Measurements from ENCODE around the gene PTP4A2.
"Not testable (repeated sequence)": the region's sequence is repeated elsewhere in the genome, so short reads cannot be mapped to it uniquely, and the experiment has no call there.

The PTP4A2 gene

GRCh38 chr1:31931593-31932225, 6.5 kb downstream of the PTP4A2 start:
- peak overlapping the region; percentile 63 for H3K4me2 ChIP-seq (ENCODE audit: low read length)
- H3K27me3 ChIP-seq (ENCODE audit: control insufficient read depth, insufficient read depth, low read length) = no peaks in the 10 kb centered on the region
- H3K9ac ChIP-seq (ENCODE audit: low read depth, low read length) = peak overlapping the region; percentile 49
- peaks cover 69% of the 10 kb centered on the region for H3K4me1 ChIP-seq (ENCODE audit: control insufficient read depth, insufficient read depth, low read length)
- no peaks in the 10 kb centered on the region for H3K9me3 ChIP-seq (replicated peaks; ENCODE audit: low read length)
- H3K36me3 ChIP-seq (ENCODE audit: insufficient read depth, low read length) = no peaks in the 10 kb centered on the region
- H3K4me3 ChIP-seq (ENCODE audit: low read length) = peak overlapping the region; percentile 33

GRCh38 chr1:31930836-31931592, 7.2 kb downstream of the PTP4A2 start:
- peak overlapping the region; percentile 4 for H3K9ac ChIP-seq (ENCODE audit: low read depth, low read length)
- no peaks in the 10 kb centered on the region for H3K27me3 ChIP-seq (ENCODE audit: control insufficient read depth, insufficient read depth, low read length)
- H3K9me3 ChIP-seq (replicated peaks; ENCODE audit: low read length) = no peaks in the 10 kb centered on the region
- H3K4me3 ChIP-seq (ENCODE audit: low read length) = peak overlapping the region; percentile 40
- H3K4me1 ChIP-seq (ENCODE audit: control insufficient read depth, insufficient read depth, low read length) = peaks cover 68% of the 10 kb centered on the region
- peak overlapping the region; percentile 63 for H3K4me2 ChIP-seq (ENCODE audit: low read length)
- no peaks in the 10 kb centered on the region for H3K36me3 ChIP-seq (ENCODE audit: insufficient read depth, low read length)

DNA sequence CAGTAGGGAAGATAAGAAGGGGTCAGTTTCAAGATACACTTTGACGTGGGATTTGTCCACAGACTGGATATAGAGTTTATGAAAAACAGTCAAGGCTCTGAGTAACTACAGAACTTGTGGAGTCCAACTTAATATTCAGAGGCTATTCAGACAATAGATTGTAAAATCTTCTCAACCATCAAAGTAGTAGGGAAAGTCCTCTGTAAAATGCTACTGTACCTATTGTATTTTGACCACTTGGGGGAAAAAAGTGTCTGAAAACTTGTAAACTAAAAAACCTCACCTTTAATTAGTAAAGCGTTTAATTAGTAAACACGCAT, 10.5 kb downstream of the PTP4A2 start:
- H3K9ac ChIP-seq (ENCODE audit: low read depth, low read length) = no peak overlapping the region
- H3K4me3 ChIP-seq (ENCODE audit: low read length) = no peak overlapping the region
- H3K36me3 ChIP-seq (ENCODE audit: insufficient read depth, low read length) = no peaks in the 10 kb centered on the region
- H3K4me1 ChIP-seq (ENCODE audit: control insufficient read depth, insufficient read depth, low read length) = peaks cover 56% of the 10 kb centered on the region
- no peaks in the 10 kb centered on the region for H3K9me3 ChIP-seq (replicated peaks; ENCODE audit: low read length)
- no peak overlapping the region for H3K4me2 ChIP-seq (ENCODE audit: low read length)
- H3K27me3 ChIP-seq (ENCODE audit: control insufficient read depth, insufficient read depth, low read length) = no peaks in the 10 kb centered on the region

- peaks cover 50% of the 10 kb centered on the region for H3K4me1 ChIP-seq (ENCODE audit: control insufficient read depth, insufficient read depth, low read length)
- H3K4me2 ChIP-seq (ENCODE audit: low read length) = no peak overlapping the region
- H3K9me3 ChIP-seq (replicated peaks; ENCODE audit: low read length) = no peaks in the 10 kb centered on the region
- H3K9ac ChIP-seq (ENCODE audit: low read depth, low read length) = no peak overlapping the region
- H3K4me3 ChIP-seq (ENCODE audit: low read length) = no peak overlapping the region
- no peaks in the 10 kb centered on the region for H3K27me3 ChIP-seq (ENCODE audit: control insufficient read depth, insufficient read depth, low read length)
- H3K36me3 ChIP-seq (ENCODE audit: insufficient read depth, low read length) = no peaks in the 10 kb centered on the region
Measured at GRCh38 chr1:31926853-31927660, 11.1 kb downstream of the PTP4A2 start.

DNA sequence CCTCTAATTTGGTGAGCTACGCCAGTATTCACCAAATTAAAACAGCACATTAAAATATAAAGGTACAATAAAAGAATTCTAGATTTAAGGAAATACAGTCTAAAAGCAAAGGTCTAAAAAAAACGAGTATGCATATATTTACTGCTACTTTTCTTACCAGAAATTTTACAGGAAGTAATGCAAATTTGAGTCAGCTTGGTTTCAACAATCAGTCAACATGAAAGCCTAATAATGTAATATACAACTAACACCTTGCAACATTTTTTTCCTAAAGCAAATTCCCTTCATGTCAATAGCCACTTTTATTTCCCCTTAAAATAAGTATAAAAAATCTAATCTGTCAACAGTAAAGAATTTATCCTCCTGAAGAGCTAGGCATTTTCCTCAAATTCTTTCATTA, 11.9 kb downstream of the PTP4A2 start:
- Histone ChIP-seq H3K27me3 (ENCODE audit: control insufficient read depth, insufficient read depth, low read length) (no peaks in the 10 kb centered on the region), H3K9ac (ENCODE audit: low read depth, low read length) (no peak overlapping the region), H3K9me3 (replicated peaks; ENCODE audit: low read length) (no peaks in the 10 kb centered on the region), H3K36me3 (ENCODE audit: insufficient read depth, low read length) (no peaks in the 10 kb centered on the region), H3K4me2 (ENCODE audit: low read length) (no peak overlapping the region), H3K4me3 (ENCODE audit: low read length) (no peak overlapping the region), H3K4me1 (ENCODE audit: control insufficient read depth, insufficient read depth, low read length) (peaks cover 47% of the 10 kb centered on the region)

DNA sequence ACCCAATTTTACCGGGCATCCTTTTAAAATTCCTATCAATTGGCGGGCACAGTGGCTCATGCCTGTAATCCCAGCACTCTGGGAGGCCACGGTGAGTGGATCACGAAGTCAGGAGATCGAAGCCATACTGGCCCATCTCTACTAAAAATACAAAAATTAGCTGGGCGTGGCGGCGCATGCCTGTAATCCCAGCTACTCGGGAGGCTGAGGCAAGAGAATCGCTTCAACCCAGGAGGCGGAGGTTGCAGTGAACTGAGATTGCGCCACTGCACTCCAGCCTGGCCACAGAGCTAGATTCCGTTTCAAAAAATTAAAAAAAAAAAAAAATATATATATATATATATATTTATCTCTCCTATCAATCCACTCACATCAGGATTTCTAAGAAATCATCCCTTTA, 12.3 kb downstream of the PTP4A2 start:
- not testable (repeated sequence) for H3K9me3 ChIP-seq (replicated peaks; ENCODE audit: low read length); H3K4me3 ChIP-seq (ENCODE audit: low read length); H3K9ac ChIP-seq (ENCODE audit: low read depth, low read length); H3K4me2 ChIP-seq (ENCODE audit: low read length); H3K27me3 ChIP-seq (ENCODE audit: control insufficient read depth, insufficient read depth, low read length); H3K36me3 ChIP-seq (ENCODE audit: insufficient read depth, low read length)
- H3K4me1 ChIP-seq (ENCODE audit: control insufficient read depth, insufficient read depth, low read length) = peaks cover 45% of the 10 kb centered on the region

GRCh38 chr1:31924839-31925238, 13.3 kb downstream of the PTP4A2 start:
- Histone ChIP-seq H3K36me3 (ENCODE audit: insufficient read depth, low read length) (no peaks in the 10 kb centered on the region), H3K4me3 (ENCODE audit: low read length) (no peak overlapping the region), H3K9me3 (replicated peaks; ENCODE audit: low read length) (no peaks in the 10 kb centered on the region), H3K9ac (ENCODE audit: low read depth, low read length) (no peak overlapping the region), H3K4me1 (ENCODE audit: control insufficient read depth, insufficient read depth, low read length) (peaks cover 40% of the 10 kb centered on the region), H3K27me3 (ENCODE audit: control insufficient read depth, insufficient read depth, low read length) (no peaks in the 10 kb centered on the region), H3K4me2 (ENCODE audit: low read length) (no peak overlapping the region)

DNA sequence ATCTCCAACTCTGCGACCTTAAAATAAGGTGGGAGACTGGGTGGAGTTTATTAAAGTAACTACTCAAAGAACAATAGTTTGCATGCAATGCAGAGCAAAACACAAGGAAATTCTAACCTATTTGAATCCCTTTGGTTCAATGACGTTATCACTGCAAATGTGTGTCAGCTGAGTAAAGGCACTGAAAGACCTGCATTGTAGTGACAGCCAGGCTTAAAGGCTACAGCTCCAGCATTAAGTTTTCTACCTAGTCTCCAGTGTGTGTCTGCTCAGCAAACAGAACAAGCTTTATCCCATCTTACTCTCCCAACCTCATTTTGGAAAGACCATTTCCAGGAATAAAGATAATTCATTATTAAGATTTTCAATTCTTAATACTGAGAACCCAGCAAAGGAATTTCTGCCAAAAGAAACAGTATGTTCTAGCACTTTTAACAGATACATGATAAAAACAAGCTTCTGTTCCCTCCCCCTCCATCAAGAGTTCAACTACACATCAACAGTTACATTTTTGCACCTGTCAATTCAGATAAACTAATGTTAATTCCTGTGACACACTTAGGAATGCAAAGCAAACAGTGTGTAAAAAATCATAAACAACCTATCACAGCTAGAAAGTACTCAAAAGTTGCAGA, 14.2 kb downstream of the PTP4A2 start:
- Histone ChIP-seq H3K27me3 (ENCODE audit: control insufficient read depth, insufficient read depth, low read length) (no peaks in the 10 kb centered on the region), H3K4me1 (ENCODE audit: control insufficient read depth, insufficient read depth, low read length) (peaks cover 40% of the 10 kb centered on the region), H3K4me2 (ENCODE audit: low read length) (no peak overlapping the region), H3K9ac (ENCODE audit: low read depth, low read length) (no peak overlapping the region), H3K36me3 (ENCODE audit: insufficient read depth, low read length) (no peaks in the 10 kb centered on the region), H3K4me3 (ENCODE audit: low read length) (no peak overlapping the region), H3K9me3 (replicated peaks; ENCODE audit: low read length) (no peaks in the 10 kb centered on the region)

DNA sequence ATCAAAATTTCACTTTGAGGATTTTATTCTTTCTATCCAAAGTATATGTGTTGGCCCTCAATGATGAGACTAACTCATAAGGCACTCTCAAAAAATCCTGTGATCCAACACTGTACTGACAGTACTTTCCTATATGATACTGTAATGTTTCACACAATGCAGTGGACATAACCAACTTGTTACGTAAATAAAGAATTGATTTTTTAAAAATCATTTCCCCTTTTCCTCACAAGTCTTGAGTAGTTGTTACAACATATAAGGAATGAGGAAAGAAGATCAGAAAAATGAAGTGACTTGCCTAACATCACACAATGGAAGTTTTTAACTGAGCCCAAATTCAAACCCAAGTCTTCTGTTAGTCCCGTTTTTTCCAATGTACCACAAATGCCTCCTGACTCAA, 17.2 kb downstream of the PTP4A2 start:
- Histone ChIP-seq H3K4me1 (ENCODE audit: control insufficient read depth, insufficient read depth, low read length) (peaks cover 26% of the 10 kb centered on the region), H3K4me3 (ENCODE audit: low read length) (no peak overlapping the region), H3K9ac (ENCODE audit: low read depth, low read length) (no peak overlapping the region), H3K4me2 (ENCODE audit: low read length) (no peak overlapping the region), H3K36me3 (ENCODE audit: insufficient read depth, low read length) (peaks cover 22% of the 10 kb centered on the region), H3K27me3 (ENCODE audit: control insufficient read depth, insufficient read depth, low read length) (no peaks in the 10 kb centered on the region), H3K9me3 (replicated peaks; ENCODE audit: low read length) (no peaks in the 10 kb centered on the region)

DNA sequence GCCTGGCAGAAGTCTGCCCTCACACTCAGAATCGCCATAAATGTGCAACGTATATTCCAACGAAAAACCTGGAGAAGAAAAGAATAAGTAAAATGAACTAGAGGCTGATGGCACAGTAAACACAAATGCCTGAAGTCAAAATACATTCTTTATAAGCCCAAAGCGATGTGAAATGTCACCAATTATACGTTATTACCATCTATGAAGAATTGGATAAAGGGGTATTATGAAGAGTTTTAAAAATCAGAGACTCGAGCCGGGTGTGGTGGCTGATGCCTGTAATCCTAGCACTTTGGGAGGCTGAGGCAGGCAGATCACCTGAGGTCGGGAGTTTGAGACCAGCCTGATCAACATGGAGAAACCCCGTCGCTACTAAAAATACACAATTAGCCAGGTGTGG, 18.6 kb downstream of the PTP4A2 start:
- Histone ChIP-seq H3K4me1 (ENCODE audit: control insufficient read depth, insufficient read depth, low read length) (peaks cover 19% of the 10 kb centered on the region), H3K27me3 (ENCODE audit: control insufficient read depth, insufficient read depth, low read length) (no peaks in the 10 kb centered on the region), H3K36me3 (ENCODE audit: insufficient read depth, low read length) (peaks cover 35% of the 10 kb centered on the region)

GRCh38 chr1:31915438-31915837, 22.7 kb downstream of the PTP4A2 start:
- Histone ChIP-seq H3K4me1 (ENCODE audit: control insufficient read depth, insufficient read depth, low read length) (peaks cover 3% of the 10 kb centered on the region), H3K36me3 (ENCODE audit: insufficient read depth, low read length) (peaks cover 77% of the 10 kb centered on the region), H3K9me3 (replicated peaks; ENCODE audit: low read length) (no peaks in the 10 kb centered on the region), H3K4me2 (ENCODE audit: low read length) (no peak overlapping the region), H3K9ac (ENCODE audit: low read depth, low read length) (no peak overlapping the region), H3K27me3 (ENCODE audit: control insufficient read depth, insufficient read depth, low read length) (no peaks in the 10 kb centered on the region), H3K4me3 (ENCODE audit: low read length) (no peak overlapping the region)

More for the DNA sequence above, 18.6 kb downstream of the PTP4A2 start:
- H3K9ac ChIP-seq (ENCODE audit: low read depth, low read length) = no peak overlapping the region
- no peak overlapping the region for H3K4me2 ChIP-seq (ENCODE audit: low read length)
- no peak overlapping the region for H3K4me3 ChIP-seq (ENCODE audit: low read length)
- H3K9me3 ChIP-seq (replicated peaks; ENCODE audit: low read length) = no peaks in the 10 kb centered on the region

Data from skeletal muscle satellite cell (primary cell).